ENCODE measurements around the gene MAP6D1. TPM values are rescaled to one million over a fixed set of nuclear protein-coding genes. Genes with fewer than 3 reads are reported as not detected.

The MAP6D1 gene
- total RNA-seq, 6 experiments from 2014 or later: 0.22 to 0.61 (median 0.37) TPM

DNA sequence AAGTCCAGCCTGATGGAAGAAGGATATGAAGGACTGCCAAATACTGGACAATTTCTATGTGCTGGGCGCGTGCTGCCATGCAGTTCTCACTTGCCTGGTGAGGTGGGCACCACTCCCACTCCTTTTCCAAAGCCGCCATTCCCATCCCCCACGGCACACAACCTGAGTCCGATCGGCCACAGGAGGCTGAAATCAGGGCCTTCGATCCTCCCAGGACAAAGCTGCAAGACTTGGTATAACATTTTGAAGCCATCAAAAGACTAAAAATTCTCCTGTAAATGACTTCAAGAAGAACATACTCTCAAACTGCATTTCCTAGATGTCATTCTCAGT is 3.1 kb upstream of the MAP6D1 start:
- TF ChIP-seq, protein P1, sequence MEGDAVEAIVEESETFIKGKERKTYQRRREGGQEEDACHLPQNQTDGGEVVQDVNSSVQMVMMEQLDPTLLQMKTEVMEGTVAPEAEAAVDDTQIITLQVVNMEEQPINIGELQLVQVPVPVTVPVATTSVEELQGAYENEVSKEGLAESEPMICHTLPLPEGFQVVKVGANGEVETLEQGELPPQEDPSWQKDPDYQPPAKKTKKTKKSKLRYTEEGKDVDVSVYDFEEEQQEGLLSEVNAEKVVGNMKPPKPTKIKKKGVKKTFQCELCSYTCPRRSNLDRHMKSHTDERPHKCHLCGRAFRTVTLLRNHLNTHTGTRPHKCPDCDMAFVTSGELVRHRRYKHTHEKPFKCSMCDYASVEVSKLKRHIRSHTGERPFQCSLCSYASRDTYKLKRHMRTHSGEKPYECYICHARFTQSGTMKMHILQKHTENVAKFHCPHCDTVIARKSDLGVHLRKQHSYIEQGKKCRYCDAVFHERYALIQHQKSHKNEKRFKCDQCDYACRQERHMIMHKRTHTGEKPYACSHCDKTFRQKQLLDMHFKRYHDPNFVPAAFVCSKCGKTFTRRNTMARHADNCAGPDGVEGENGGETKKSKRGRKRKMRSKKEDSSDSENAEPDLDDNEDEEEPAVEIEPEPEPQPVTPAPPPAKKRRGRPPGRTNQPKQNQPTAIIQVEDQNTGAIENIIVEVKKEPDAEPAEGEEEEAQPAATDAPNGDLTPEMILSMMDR (IDR thresholded peaks at IDR 0.05): no peak
- no peak for TF ChIP-seq POLR2A (IDR thresholded peaks at IDR 0.05)
- no peak for ATAC-seq
- H3K27me3 ChIP-seq: no peaks in the 10 kb centered on the region
- no peak for DNase-seq
- no peak overlapping the region for H3K27ac ChIP-seq
- peaks cover 0 to 16% (median 0%) of the 10 kb centered on the region in 4 donors for H3K4me1 ChIP-seq
- intact Hi-C loops (cut with DNase I): no loop called here
- H3K9me3 ChIP-seq: no peaks in the 10 kb centered on the region
- H3K4me3 ChIP-seq: no peak overlapping the region
- 95% methylated on average over 7 of the region's 7 CpGs for WGBS (ENCODE audit: insufficient coverage, low coverage, low lambda C conversion rate, missing lambda C conversion rate)
- peaks cover 0 to 31% (median 4%) of the 10 kb centered on the region in 4 donors for H3K36me3 ChIP-seq

DNA sequence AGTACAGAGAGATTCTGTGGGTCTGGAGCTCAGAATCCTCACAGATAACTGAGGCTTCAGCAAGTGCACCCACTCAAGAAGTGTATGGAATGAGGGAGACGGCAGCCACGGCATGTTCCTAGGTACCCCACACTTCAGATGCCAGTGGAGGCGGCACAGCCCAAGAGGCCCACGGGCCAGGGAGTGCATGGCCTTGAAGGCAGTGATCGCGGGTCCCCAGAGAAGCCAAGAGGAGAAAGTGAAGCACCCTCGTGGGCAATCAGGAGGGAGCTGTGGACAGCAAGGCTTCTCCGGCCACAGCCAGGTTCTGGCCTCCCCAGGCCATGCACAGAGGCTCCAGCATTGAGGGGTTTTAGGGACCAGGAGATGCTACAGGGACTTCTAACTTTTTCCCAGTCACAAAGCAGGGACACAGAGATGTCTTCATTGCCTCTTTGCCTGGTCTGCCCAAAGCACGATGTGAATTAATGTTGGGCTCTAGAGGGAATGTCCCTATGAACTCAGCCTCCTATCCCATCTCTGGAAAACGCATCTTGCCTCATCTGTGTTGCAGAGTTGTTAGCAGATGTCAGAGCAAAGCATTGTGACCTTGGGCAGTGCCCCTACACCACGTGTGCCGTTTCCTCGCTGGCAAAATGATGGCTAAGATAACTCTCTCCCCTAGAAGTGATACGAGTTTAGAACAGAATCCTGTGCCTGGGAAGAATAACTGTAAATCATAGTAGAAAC is 2.6 kb upstream of the MAP6D1 start:
- Histone ChIP-seq H3K4me3 (no peak overlapping the region), H3K36me3 (peaks cover 0 to 27% (median 1%) of the 10 kb centered on the region in 4 donors), H3K4me1 (peaks cover 0 to 16% (median 0%) of the 10 kb centered on the region in 4 donors), H3K27ac (no peak overlapping the region), H3K27me3 (no peaks in the 10 kb centered on the region), H3K9me3 (no peaks in the 10 kb centered on the region)
- TF ChIP-seq, protein P1 (IDR thresholded peaks at IDR 0.05): no peak
- no peak for TF ChIP-seq POLR2A (IDR thresholded peaks at IDR 0.05)
- 84% methylated on average over 8 of the region's 14 CpGs for WGBS (ENCODE audit: insufficient coverage, low coverage, low lambda C conversion rate, missing lambda C conversion rate)
- DNase-seq: no peak
- ATAC-seq: no peak
- intact Hi-C loops (cut with DNase I): no loop called here

DNA sequence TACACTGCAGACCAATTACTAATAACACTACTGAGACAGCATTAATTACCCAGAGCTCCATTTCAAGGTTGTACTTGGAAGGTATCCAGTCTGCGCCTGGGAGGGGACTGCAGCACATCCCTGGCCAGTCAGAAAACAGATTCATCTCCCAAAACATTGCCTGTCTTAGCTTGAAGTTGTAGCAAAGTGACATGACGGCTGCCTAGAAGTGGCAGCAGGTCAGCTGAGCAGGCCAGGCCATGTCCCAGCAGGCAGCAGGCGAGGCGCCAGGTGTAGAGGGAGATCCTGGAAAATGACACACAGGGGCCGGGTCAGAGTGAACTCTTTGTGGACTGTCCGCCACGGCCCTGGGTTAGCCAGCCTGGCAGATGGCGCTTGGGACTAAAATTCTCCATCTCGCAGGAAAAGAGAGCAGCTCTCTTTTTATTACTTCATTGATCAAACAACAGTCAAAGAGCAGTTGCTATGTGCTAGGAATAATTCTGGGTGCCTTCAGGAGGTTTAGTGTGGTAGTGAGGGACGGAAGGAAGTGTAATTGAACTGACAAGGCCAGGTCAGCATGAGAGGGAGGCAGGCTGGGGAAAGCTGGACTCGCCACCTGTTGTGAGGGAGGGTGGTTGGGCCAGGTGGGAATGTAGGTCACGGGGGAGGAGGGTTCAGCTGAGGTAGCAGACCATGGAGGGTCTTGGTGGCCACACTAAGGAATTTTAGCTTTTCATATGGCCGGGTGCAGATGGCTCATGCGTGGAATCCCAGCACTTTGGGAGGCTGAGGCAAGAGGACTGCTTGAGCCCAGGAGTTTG is 1.3 kb upstream of the MAP6D1 start:
- DNase-seq: peak; percentile 76 to 87 (median 86)

GRCh38 chr3:183824761-183825455 is 469 bp downstream of the MAP6D1 start:
- no peaks in the 10 kb centered on the region for H3K27me3 ChIP-seq
- no peak overlapping the region for H3K27ac ChIP-seq
- H3K4me1 ChIP-seq: peaks cover 0 to 16% (median 0%) of the 10 kb centered on the region in 4 donors
- peaks cover 0 to 3% (median 0%) of the 10 kb centered on the region in 4 donors for H3K36me3 ChIP-seq
- peak overlapping the region; percentile 35 to 56 (median 44) for H3K4me3 ChIP-seq
- H3K9me3 ChIP-seq: no peaks in the 10 kb centered on the region
- WGBS (ENCODE audit: insufficient coverage, low coverage, low lambda C conversion rate, missing lambda C conversion rate): no CpG with 5 or more reads among the region's 88 CpGs
- TF ChIP-seq, protein P1 (IDR thresholded peaks at IDR 0.05): no peak
- TF ChIP-seq POLR2A (IDR thresholded peaks at IDR 0.05): no peak
- ATAC-seq (peak; percentile 5 to 33 (median 19)), DNase-seq (no peak)
- intact Hi-C loops (cut with DNase I): no loop called here

More for the DNA sequence above, 1.3 kb upstream of the MAP6D1 start:
- H3K36me3 ChIP-seq: peaks cover 0 to 19% (median 0%) of the 10 kb centered on the region in 4 donors
- H3K27me3 ChIP-seq: no peaks in the 10 kb centered on the region
- no peak overlapping the region for H3K4me3 ChIP-seq
- no peaks in the 10 kb centered on the region for H3K9me3 ChIP-seq
- 72% methylated on average over 9 of the region's 14 CpGs for WGBS (ENCODE audit: insufficient coverage, low coverage, low lambda C conversion rate, missing lambda C conversion rate)
- ATAC-seq: peak; percentile 66 to 91 (median 80)
- TF ChIP-seq, protein P1 (IDR thresholded peaks at IDR 0.05): no peak
- TF ChIP-seq POLR2A (IDR thresholded peaks at IDR 0.05): no peak
- intact Hi-C loops (cut with DNase I): no loop called here
- peaks cover 0 to 16% (median 0%) of the 10 kb centered on the region in 4 donors for H3K4me1 ChIP-seq
- peak overlapping the region in 1 of 3 donors; percentile 45 for H3K27ac ChIP-seq

Data from right lobe of liver (tissue), 6 donors.